ENCODE measurements around the gene SDR42E2. TPM values are rescaled to one million over a fixed set of nuclear protein-coding genes. Genes with fewer than 3 reads are reported as not detected.

The SDR42E2 gene
- total RNA-seq, 1 donor from 2014 or later: not detected

DNA sequence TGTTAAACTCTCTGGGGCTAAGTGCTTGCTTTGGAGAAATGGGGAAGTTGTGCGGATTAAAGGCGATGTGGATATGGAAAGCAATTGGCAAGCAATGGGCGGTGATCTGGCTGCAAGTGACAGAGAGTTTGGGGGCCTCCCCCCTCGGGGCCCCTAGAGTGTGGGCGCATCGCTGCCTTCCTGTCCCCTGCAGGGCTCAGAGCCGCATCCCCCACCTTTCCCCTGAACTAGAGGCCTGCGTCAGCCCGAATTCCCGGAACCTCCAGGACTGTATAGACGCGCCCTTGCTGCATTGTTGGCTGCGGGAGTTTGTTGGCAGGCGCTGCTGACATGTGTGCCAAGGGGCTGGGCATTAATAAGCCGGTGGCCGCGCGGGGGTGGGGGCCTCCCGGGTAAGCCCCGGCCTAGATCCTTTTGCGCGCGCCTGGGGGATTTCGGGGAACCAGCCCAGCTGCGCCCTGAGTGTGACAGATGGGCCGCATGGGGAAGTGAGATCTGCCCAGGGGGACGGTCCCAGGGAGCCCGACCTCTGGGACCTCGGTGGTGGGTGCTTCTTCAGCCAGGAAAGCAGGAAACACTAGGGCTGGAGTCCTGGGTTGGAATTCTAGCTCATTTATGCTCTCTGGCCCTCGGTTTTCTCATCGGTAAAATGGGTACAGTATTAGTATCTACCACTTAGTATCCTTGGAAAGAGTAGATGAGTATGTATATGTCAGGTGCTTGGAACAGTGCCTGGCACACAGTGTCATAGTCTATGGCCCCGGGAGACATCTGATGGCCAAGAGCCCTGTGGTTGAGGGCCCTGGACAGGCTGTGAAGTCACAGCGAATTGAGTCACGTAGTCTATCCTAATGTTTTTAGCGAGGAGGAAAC is 44.8 kb downstream of the SDR42E2 start:
- Mint-ChIP-seq H3K4me1 (ENCODE audit: low read depth, unreplicated experiment) (peaks cover 10% of the 10 kb centered on the region), H3K27ac (ENCODE audit: unreplicated experiment) (peak overlapping the region; percentile 94), H3K36me3 (ENCODE audit: unreplicated experiment) (peaks cover 5% of the 10 kb centered on the region), H3K27me3 (ENCODE audit: unreplicated experiment) (peaks cover 10% of the 10 kb centered on the region), H3K4me3 (ENCODE audit: unreplicated experiment) (peak overlapping the region; percentile 96), H3K9me3 (ENCODE audit: unreplicated experiment) (peaks cover 9% of the 10 kb centered on the region)
- TF ChIP-seq, protein P1, sequence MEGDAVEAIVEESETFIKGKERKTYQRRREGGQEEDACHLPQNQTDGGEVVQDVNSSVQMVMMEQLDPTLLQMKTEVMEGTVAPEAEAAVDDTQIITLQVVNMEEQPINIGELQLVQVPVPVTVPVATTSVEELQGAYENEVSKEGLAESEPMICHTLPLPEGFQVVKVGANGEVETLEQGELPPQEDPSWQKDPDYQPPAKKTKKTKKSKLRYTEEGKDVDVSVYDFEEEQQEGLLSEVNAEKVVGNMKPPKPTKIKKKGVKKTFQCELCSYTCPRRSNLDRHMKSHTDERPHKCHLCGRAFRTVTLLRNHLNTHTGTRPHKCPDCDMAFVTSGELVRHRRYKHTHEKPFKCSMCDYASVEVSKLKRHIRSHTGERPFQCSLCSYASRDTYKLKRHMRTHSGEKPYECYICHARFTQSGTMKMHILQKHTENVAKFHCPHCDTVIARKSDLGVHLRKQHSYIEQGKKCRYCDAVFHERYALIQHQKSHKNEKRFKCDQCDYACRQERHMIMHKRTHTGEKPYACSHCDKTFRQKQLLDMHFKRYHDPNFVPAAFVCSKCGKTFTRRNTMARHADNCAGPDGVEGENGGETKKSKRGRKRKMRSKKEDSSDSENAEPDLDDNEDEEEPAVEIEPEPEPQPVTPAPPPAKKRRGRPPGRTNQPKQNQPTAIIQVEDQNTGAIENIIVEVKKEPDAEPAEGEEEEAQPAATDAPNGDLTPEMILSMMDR (IDR thresholded peaks at IDR 0.05; ENCODE audit: partially characterized antibody, unreplicated experiment): no peak
- DNase-seq: peak; percentile 61

DNA sequence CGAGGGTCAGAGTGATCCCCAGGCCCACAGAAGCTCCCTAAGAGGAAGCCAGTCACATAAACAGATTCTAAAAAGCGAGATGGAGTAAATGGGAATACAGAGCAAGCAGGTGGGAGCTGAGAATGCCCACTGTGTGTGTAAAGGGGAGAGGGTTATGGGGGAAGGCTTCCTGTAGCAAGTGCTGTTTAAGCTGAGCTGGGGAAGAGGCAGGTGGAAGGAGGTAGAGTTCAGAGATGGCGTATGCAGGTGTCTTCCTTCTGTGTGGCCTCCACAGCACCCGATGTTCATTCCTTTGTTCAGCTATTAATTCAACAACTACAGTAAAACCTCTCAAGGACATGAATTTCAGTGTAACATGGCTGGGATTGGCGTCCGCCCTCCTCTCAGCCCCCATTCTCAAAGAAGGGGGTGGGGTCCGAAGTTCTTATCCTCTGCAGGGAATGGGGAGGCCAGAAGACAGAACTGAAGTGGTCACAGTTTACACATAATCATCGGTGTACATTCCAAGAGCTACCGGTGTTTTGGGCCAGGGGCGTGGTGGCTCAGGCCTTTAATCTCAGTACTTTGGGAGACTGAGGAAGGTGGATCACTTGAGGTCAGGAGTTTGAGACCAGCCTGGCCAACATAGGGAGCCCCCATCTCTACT is 45.5 kb downstream of the SDR42E2 start:
- H3K27me3 Mint-ChIP-seq (ENCODE audit: unreplicated experiment): peaks cover 10% of the 10 kb centered on the region

DNA sequence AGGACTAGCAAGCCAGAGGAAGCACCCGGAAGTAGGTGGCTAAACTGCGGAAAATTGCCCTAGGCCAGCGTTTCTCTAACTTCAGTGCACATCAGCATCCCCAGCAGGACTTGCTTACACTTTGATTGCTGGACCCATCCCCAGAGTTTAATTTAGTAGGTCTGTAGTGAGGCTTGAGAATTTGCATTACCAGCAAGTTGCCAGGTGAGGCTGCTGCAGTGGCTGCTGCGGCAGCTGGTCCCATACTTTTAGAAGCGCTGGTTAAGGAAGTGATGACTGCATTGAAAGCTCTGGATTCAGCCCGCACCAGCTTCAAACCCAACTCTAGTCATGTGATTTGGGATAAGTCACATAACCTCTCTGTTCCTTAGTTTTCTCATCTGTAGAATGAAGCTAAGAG is 48.0 kb downstream of the SDR42E2 start:
- Mint-ChIP-seq H3K4me3 (ENCODE audit: unreplicated experiment) (no peak overlapping the region), H3K9me3 (ENCODE audit: unreplicated experiment) (peaks cover 6% of the 10 kb centered on the region), H3K27me3 (ENCODE audit: unreplicated experiment) (peaks cover 10% of the 10 kb centered on the region), H3K4me1 (ENCODE audit: low read depth, unreplicated experiment) (peaks cover 7% of the 10 kb centered on the region), H3K27ac (ENCODE audit: unreplicated experiment) (no peak overlapping the region), H3K36me3 (ENCODE audit: unreplicated experiment) (peaks cover 5% of the 10 kb centered on the region)
- no peak for DNase-seq
- TF ChIP-seq, protein P1 (IDR thresholded peaks at IDR 0.05; ENCODE audit: partially characterized antibody, unreplicated experiment): no peak

More for the DNA sequence above, 45.5 kb downstream of the SDR42E2 start:
- TF ChIP-seq, protein P1 (IDR thresholded peaks at IDR 0.05; ENCODE audit: partially characterized antibody, unreplicated experiment): no peak
- peak overlapping the region; percentile 80 for H3K27ac Mint-ChIP-seq (ENCODE audit: unreplicated experiment)
- peak overlapping the region; percentile 96 for H3K4me3 Mint-ChIP-seq (ENCODE audit: unreplicated experiment)
- peaks cover 10% of the 10 kb centered on the region for H3K4me1 Mint-ChIP-seq (ENCODE audit: low read depth, unreplicated experiment)
- peaks cover 9% of the 10 kb centered on the region for H3K9me3 Mint-ChIP-seq (ENCODE audit: unreplicated experiment)
- no peak for DNase-seq
- H3K36me3 Mint-ChIP-seq (ENCODE audit: unreplicated experiment): peaks cover 5% of the 10 kb centered on the region

DNA sequence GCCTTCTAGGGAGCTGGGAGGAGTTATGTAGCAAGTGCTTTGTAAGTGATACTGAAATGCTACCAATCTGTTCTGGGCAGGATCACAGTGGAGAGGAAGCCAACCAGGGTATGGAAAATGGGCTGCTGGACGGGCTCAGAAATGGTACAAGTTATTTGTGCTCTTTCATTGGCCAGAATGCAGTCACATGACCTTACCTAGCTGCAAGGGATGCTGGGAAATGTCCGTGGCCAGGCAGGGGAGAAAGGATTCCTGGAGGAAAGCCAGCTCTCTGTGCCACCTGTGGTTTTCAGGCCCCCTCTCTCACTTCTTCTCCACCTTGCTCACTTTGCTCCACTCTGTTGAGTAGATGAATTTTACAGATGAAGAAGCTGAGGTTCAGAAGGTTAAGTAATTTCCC is 48.5 kb downstream of the SDR42E2 start:
- TF ChIP-seq, protein P1 (IDR thresholded peaks at IDR 0.05; ENCODE audit: partially characterized antibody, unreplicated experiment): no peak

DNA sequence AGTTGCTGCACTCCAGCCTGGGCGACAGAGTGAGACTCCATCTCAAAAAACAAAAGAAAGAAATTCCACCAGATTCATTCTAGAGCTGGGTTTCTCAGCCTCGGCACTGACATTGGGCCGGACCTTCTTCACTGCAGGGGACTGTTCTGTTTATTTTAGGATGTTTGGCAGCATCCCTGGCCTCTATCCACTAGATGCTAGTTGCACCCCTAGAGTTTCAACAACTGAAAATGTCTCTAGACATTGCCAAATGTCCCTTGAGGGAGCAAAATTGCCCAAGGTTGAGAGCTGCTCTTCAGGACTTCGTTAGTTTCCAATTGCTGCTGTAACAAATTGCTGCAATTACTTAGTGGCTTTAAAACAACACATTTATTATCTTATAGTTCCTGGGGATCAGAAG is 50.9 kb downstream of the SDR42E2 start:
- Mint-ChIP-seq H3K27me3 (ENCODE audit: unreplicated experiment) (no peaks in the 10 kb centered on the region), H3K4me1 (ENCODE audit: low read depth, unreplicated experiment) (peaks cover 6% of the 10 kb centered on the region), H3K27ac (ENCODE audit: unreplicated experiment) (no peak overlapping the region), H3K4me3 (ENCODE audit: unreplicated experiment) (no peak overlapping the region), H3K36me3 (ENCODE audit: unreplicated experiment) (peaks cover 5% of the 10 kb centered on the region), H3K9me3 (ENCODE audit: unreplicated experiment) (no peaks in the 10 kb centered on the region)
- DNase-seq: no peak
- TF ChIP-seq, protein P1 (IDR thresholded peaks at IDR 0.05; ENCODE audit: partially characterized antibody, unreplicated experiment): no peak

More for the DNA sequence above, 48.5 kb downstream of the SDR42E2 start:
- Mint-ChIP-seq H3K9me3 (ENCODE audit: unreplicated experiment) (peaks cover 4% of the 10 kb centered on the region), H3K4me3 (ENCODE audit: unreplicated experiment) (no peak overlapping the region), H3K27ac (ENCODE audit: unreplicated experiment) (no peak overlapping the region), H3K36me3 (ENCODE audit: unreplicated experiment) (peaks cover 5% of the 10 kb centered on the region), H3K4me1 (ENCODE audit: low read depth, unreplicated experiment) (peaks cover 7% of the 10 kb centered on the region), H3K27me3 (ENCODE audit: unreplicated experiment) (peaks cover 8% of the 10 kb centered on the region)
- no peak for DNase-seq
